Stimulated activated CD8-positive, alpha-beta memory T cell treated with anti-CD3 and anti-CD28 coated beads, Interleukin-7, amount 100 ng/mL, for 48 hours (primary cell): ENCODE data around the gene RPS6KA4.
"Not testable (repeated sequence)": the region's sequence is repeated elsewhere in the genome, so short reads cannot be mapped to it uniquely, and the experiment has no call there.

Experiments
- DNase-seq, 2 donors: peaks; one replicate each; pipeline ENCODE4 v3.0.0-alpha.2; 2020; ENCODE audit warnings: low read depth in 1 of 2; ENCODE audit errors: extremely low read depth in 1 of 2

The RPS6KA4 gene

GRCh38 chr11:64413417-64413816 lies 54.5 kb downstream of the RPS6KA4 start:
- DNase-seq: no peak

- DNase-seq: no peak
Observed at GRCh38 chr11:64415286-64415685, 56.3 kb downstream of the RPS6KA4 start.

GRCh38 chr11:64415996-64416728 lies 57.2 kb downstream of the RPS6KA4 start:
- no peak for DNase-seq

- not testable (repeated sequence) for DNase-seq
Observed at GRCh38 chr11:64418233-64418632, 59.3 kb downstream of the RPS6KA4 start.

- DNase-seq: no peak
Observed at GRCh38 chr11:64419257-64419790, 60.4 kb downstream of the RPS6KA4 start.

GRCh38 chr11:64419818-64420485 lies 61.0 kb downstream of the RPS6KA4 start:
- no peak for DNase-seq
